ENCODE measurements around the gene PPP6R1. TPM values are rescaled to one million over a fixed set of nuclear protein-coding genes. Genes with fewer than 3 reads are reported as not detected.
A peak's percentile ranks its signal among the peaks of the same experiment; 100 is the strongest.

The PPP6R1 gene
- polyA plus RNA-seq, 1 of the 3 experiments (the other 2 are of a cell fraction): 47.8 TPM

- TF ChIP-seq MAX (IDR thresholded peaks at IDR 0.05; ENCODE audit: low read depth) (no peak), EP300 (IDR thresholded peaks at IDR 0.05; ENCODE audit: borderline replicate concordance in 1 of 2, low read depth in 1 of 2, low read length in 1 of 2) (no peak), REST (IDR thresholded peaks at IDR 0.05; ENCODE audit: low read depth, low read length) (no peak), POLR2AphosphoS5 (IDR thresholded peaks at IDR 0.05; ENCODE audit: low read depth, low read length) (no peak), SMC3 (IDR thresholded peaks at IDR 0.05; ENCODE audit: low read depth, low read length) (no peak), NRF1 (IDR thresholded peaks at IDR 0.05; ENCODE audit: low read depth, low read length) (no peak), TCF12 (IDR thresholded peaks at IDR 0.05) (no peak)
- Histone ChIP-seq H3K9ac (no peak overlapping the region), H3F3A (replicated peaks; ENCODE audit: insufficient read depth) (no peaks in the 10 kb centered on the region), H3K4me2 (no peak overlapping the region), H3K4me1 (ENCODE audit: control insufficient read depth in 1 of 2, insufficient read depth in 2 of 2, low read depth in 1 of 2, low read length in 1 of 2) (peaks cover 0 to 23% of the 10 kb centered on the region in 2 experiments; a peak in 1 of 4 replicates), H3K36me3 (replicated peaks in 1 of 2; ENCODE audit: control insufficient read depth in 1 of 2, insufficient read depth in 2 of 2, low read length in 1 of 2) (peaks cover 0 to 24% of the 10 kb centered on the region in 2 experiments), H2AFZ (ENCODE audit: low read depth) (no peak overlapping the region), H3K9me3 (no peaks in the 10 kb centered on the region), H3K79me2 (ENCODE audit: insufficient read depth) (no peaks in the 10 kb centered on the region), H4K20me1 (ENCODE audit: insufficient read depth) (peaks cover 16% of the 10 kb centered on the region; the same call in 1 of the 2 replicates), H3K4me3 (ENCODE audit: low read depth in 2 of 2, low read length in 1 of 2) (no peak overlapping the region), H3K27ac (ENCODE audit: low read depth in 2 of 2, low read length in 1 of 2) (no peak overlapping the region; a peak in 1 of 4 replicates), H3K27me3 (ENCODE audit: insufficient read depth) (no peaks in the 10 kb centered on the region), H3K9me2 (no peaks in the 10 kb centered on the region)
- 91% methylated on average over 15 of the region's 17 CpGs for WGBS (ENCODE audit: low lambda C conversion rate)
- ChIA-PET POLR2A (no interaction called here), CTCF (interaction anchor here (0.7 to 1.5 kb wide), 2 partner anchors 43 to 58 kb away, joined by 3 to 4 read pairs; partner anchors contain the start of genes DNAAF3 and SYT5)
- DNase-seq: peak; percentile 22
Observed at GRCh38 chr19:55223291-55224037, 35.4 kb downstream of the PPP6R1 start.

GRCh38 chr19:55220525-55220924 lies 38.3 kb downstream of the PPP6R1 start:
- Histone ChIP-seq H3K36me3 (replicated peaks in 1 of 2; ENCODE audit: control insufficient read depth in 1 of 2, insufficient read depth in 2 of 2, low read length in 1 of 2) (peaks cover 0 to 5% of the 10 kb centered on the region in 2 experiments), H3K9ac (no peak overlapping the region), H2AFZ (ENCODE audit: low read depth) (no peak overlapping the region), H3K27ac (ENCODE audit: low read depth in 2 of 2, low read length in 1 of 2) (no peak overlapping the region), H3K27me3 (ENCODE audit: insufficient read depth) (no peaks in the 10 kb centered on the region), H3K4me3 (ENCODE audit: low read depth in 2 of 2, low read length in 1 of 2) (no peak overlapping the region), H3F3A (replicated peaks; ENCODE audit: insufficient read depth) (peaks cover 13% of the 10 kb centered on the region), H3K9me2 (no peaks in the 10 kb centered on the region), H3K4me2 (no peak overlapping the region), H3K9me3 (no peaks in the 10 kb centered on the region), H3K79me2 (ENCODE audit: insufficient read depth) (no peaks in the 10 kb centered on the region), H3K4me1 (ENCODE audit: control insufficient read depth in 1 of 2, insufficient read depth in 2 of 2, low read depth in 1 of 2, low read length in 1 of 2) (peaks cover 3 to 5% of the 10 kb centered on the region in 2 experiments; a peak in 1 of 4 replicates), H4K20me1 (ENCODE audit: insufficient read depth) (peaks cover 1% of the 10 kb centered on the region; the same call in 1 of the 2 replicates)
- no peak for DNase-seq
- CTCF ChIA-PET: interaction anchor here (0.9 to 1.2 kb wide), 2 partner anchors 60 to 61 kb away, joined by 3 to 4 read pairs; no protein-coding TSS in a partner anchor
- WGBS (ENCODE audit: low lambda C conversion rate): 92% methylated on average over 9 of the region's 9 CpGs
- POLR2A ChIA-PET: interaction anchor here (2.2 kb wide), 1 partner anchor 41 kb away, joined by 5 read pairs; the partner anchor contains the start of gene SYT5
- TF ChIP-seq YY1 (IDR thresholded peaks at IDR 0.05; ENCODE audit: low read depth) (no peak), RCOR1 (IDR thresholded peaks at IDR 0.05; ENCODE audit: low read length) (no peak), POLR2AphosphoS5 (IDR thresholded peaks at IDR 0.05; ENCODE audit: low read depth, low read length) (0 out of 2 replicates have a peak, but pooled peaks have one; percentile 10), MEF2A (IDR thresholded peaks at IDR 0.05; ENCODE audit: borderline replicate concordance, low read depth) (no peak), ELF1 (IDR thresholded peaks at IDR 0.05) (no peak), RAD21 (IDR thresholded peaks at IDR 0.05; ENCODE audit: low read length) (no peak), USF1 (IDR thresholded peaks at IDR 0.05; ENCODE audit: borderline replicate concordance, low read depth) (no peak), NRF1 (IDR thresholded peaks at IDR 0.05; ENCODE audit: low read depth, low read length) (no peak), JUND (IDR thresholded peaks at IDR 0.05) (no peak), SMC3 (IDR thresholded peaks at IDR 0.05; ENCODE audit: low read depth, low read length) (no peak), REST (IDR thresholded peaks at IDR 0.05; ENCODE audit: low read depth, low read length) (peak; percentile 93), TCF12 (IDR thresholded peaks at IDR 0.05) (no peak), GATA2 (CRISPR knock-in tag; IDR thresholded peaks at IDR 0.05) (no peak), TAF1 (IDR thresholded peaks at IDR 0.05; ENCODE audit: borderline replicate concordance, low read depth, low read length) (no peak), TEAD4 (IDR thresholded peaks at IDR 0.05; ENCODE audit: borderline replicate concordance, insufficient read depth) (no peak)

Measured in SK-N-SH (cell line).